GM18867 (cell line): ENCODE data around the gene ARID3B.
"Not testable (repeated sequence)": the region's sequence is repeated elsewhere in the genome, so short reads cannot be mapped to it uniquely, and the experiment has no call there.

Source experiments
- ATAC-seq: cut with Tn5 transposase; IDR thresholded peaks from one replicate; pipeline ENCODE4 v1.9.1; 2021; ENCODE audit warnings: mild to moderate bottlenecking, moderate library complexity; ENCODE audit not compliant: unreplicated experiment

ARID3B gene, protein sequence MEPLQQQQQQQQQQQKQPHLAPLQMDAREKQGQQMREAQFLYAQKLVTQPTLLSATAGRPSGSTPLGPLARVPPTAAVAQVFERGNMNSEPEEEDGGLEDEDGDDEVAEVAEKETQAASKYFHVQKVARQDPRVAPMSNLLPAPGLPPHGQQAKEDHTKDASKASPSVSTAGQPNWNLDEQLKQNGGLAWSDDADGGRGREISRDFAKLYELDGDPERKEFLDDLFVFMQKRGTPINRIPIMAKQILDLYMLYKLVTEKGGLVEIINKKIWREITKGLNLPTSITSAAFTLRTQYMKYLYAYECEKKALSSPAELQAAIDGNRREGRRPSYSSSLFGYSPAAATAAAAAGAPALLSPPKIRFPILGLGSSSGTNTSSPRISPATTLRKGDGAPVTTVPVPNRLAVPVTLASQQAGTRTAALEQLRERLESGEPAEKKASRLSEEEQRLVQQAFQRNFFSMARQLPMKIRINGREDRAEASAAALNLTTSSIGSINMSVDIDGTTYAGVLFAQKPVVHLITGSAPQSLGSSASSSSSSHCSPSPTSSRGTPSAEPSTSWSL

DNA sequence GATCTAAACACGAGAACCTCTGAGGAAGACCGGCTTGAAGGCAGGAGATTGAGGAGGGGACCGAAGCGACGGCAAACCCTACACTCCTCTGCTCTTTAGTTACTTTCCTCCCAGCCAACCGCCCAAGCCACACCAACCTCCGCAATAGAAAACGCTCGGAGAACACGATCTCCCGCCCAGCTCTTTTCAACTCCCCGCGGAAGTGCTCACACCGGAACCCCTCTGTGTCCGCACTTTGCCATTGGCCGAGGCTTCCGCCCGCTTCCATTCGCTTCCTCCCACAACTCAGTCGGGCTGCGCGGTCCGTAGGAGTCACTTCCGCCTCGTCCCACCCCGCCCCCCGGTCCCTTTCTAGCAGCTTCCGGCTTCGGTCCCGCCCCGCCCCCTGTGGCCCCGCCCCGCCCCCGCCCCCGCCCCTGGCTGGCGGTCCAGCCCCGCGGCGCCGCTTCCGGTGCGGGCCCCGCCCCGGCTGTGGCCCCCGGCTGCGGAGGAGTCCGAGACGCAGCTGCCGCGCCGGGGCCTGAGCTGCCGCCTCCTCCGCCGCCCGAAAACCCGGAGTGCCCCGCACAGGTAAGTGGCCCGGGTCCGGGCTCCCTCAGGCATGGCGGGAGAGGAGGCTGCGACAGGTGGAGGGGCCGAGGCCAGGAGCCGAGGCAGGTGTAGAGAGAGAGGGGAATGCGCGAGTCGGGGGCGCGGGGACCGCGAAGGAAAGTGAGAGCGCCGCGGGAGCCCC, at the start of gene ARID3B:
Gene ARID3B, plus strand, starts transcription at position 460 of the 733 bp plus-strand sequence. CDS start 2,717 bp downstream, outside the sequence.
- peak; percentile 86 for ATAC-seq

DNA sequence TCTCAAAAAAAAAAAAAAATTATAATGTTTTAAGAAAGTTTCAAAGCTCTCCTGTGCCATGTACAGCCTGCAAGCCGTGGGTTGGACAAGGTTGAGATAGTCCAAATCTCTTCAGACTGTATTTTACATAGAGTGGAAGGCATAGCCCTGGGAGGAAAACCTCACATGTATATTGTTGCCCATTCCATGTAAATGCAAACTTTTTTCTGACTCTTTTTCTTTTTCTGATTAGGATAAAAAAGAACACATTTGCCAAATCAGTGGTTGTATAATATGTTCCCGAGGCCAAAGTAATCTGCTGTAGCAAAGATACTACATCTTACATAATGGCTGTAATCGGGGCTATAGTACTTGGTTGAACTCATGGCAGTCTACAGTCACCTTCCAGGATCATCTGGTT, 44.4 kb upstream of the ARID3B start:
- ATAC-seq: no peak

DNA sequence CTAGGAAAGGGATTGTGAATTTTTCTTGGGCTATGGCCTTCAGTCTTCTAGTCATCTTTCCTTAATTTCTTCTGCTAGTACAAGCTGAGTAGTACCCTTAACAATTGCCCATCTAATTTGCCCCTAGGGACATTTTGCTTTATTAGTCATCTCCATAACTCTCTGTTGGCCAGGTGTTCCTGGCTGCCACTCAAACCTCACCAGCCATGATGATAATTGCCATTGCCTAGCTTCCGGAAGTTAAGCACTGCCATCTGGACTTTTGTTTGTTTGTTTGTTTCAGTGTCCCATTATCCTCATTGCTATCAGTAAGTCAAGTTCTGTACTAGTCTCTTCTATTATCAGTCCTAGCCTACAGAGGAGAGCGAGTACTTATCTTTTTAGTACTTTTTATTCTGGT, 43.4 kb upstream of the ARID3B start:
- ATAC-seq: no peak

DNA sequence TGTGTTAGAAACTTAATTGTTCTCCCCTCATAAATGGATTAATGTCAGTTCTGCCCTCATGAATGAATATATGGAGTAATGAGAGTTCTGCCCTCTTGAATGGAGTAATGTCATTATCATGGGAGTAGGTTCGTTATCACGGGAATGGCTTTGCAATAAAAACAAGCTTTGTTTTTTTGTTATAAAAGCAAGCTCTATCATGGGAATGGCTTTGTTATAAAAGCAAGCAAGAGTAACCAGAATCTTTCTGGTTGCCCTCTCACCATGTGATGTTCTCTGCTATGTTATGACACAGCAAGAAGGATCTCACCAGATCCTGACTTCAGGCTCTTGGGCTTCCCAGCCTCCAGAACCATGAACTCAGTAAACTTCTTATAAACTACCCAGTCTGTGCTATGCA, 41.7 kb upstream of the ARID3B start:
- ATAC-seq: no peak

DNA sequence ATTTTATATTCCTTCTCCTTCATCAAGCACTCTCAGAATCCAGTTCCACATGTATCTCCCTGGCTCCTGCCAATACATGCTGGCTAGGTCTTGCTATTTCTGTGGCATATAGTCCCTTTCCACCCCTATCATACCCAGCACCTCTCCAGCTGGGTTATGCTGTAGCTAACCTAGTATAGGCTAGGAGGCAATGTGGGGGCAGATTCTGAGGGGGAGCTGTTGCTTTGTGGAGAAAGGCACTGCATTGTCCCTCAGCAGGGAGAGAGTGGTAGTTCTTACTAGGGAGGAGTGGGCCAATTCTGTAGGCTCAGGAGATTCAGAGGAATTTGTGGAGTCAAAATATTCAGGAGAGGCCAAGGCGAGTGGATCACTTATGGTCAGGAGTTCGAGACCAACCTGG, 40.6 kb upstream of the ARID3B start:
- ATAC-seq: no peak

DNA sequence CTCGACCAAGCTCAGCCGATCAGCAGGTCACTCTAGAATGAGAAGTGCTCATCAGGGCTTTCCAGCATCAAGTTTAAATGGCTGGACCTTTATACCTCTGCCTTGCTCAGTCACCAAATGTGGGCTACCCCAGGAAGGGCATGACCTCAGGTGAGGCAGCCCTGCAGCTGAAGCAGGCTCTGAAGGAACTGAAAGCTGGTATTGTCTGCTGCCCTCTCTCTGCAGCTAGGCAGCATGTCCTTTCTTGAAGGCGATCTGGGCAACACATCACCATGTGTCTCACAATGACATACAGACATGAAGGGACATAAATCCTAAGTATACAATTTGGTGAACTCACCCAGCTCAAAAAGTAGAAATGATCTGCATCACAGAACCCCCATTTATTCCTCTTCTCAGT, 38.7 kb upstream of the ARID3B start:
- ATAC-seq: no peak

DNA sequence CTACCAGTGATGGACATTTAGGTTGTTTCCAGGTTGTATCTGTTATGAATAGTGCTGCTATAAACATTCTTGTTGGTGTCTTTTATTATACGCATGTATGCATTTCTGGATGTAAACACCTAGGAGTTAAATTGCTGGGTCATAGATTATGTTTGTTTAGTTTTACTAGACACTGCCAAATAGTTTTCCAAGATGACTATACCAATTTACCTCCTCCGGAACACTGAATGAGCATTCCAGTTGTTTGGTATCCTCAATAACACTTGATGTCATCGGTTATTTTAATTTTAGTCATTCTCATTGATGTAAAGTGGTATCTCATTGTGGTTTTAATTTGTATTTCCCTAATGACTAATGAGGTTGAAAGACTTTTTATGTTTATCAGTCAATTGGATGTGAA, 36.6 kb upstream of the ARID3B start:
- no peak for ATAC-seq

DNA sequence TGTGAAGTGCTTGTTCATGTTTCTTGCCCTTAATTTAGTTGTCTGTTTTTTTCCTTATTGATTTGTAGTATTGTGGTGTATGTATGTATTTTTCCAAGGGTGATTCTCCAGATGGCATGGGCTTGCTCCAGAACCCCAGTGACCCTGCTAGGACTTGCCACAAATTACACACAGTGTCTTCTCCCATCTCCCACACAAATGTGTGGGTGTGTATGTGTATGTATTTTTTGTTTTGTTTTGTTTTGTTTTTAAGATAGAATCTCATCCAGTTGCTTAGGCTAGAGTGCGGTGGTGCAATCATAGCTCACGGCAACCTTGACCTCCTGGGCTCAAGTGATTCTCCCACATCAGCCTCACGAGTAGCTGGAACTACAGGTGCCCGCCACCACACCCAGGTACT, 36.2 kb upstream of the ARID3B start:
- no peak for ATAC-seq

DNA sequence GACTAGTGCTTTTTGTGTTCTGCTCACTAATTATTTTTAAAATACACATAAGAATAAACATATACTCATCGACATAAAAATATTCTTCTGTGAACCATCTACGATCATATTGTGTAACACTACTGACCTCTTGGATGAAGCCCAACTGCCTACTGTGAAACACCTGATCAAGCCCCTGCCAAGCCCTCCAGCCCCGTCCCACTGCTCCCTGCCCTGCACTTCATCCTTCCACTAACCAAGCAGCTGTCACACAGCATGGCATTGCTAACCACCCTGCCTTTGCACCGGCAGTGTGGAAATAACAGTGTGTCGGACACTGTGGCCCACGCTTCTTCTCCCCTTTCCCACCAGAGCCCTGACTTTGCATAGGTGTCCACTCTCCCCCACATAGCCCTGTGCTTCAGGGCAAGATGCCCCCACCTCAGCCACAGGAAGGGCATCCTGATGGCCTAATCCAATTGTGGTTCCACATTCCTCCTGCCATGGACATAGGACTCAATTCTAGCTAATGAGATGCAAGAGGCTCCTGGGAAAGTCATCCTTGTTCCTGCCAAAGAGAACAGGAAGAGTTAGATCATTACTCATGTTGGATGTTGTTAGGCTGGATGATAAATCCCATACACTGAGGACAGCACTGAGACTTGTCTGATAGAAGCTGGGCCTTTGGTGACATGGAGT, 35.0 kb upstream of the ARID3B start:
- ATAC-seq: no peak

DNA sequence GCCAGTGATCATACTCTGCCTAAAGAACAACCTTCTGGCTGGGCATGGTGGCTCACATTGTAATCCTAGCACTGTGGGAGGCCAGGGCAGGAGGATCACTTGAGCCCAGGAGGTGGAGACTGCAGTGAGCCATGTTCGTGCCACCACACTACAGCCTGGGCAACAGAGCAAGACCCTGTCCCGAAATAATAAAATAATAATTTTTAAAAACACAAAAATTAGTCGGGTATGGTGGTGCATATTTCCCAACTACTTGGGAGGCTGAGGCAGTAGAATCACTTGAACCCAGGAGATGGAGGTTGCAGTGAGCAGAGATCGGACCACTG, 34.5 kb upstream of the ARID3B start:
- ATAC-seq: no peak

DNA sequence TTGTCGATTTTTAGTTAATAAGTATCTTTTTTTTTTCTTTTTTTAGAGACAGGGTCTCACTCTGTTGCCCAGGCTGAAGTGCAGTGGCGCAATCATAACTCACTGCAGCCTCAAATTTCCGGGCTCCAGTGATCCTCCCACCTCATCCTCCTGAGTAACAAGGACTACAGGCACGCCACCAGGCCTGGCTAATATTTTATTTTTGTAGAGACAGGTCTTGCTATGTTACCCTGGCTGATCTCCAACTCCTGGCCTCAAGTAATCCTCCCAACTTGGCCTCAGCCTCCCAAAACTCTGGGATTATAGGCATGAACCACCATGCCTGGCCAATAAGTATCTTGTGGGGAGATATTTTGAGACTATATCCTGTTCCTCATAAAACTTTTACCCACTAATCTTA, 29.4 kb upstream of the ARID3B start:
- no peak for ATAC-seq

DNA sequence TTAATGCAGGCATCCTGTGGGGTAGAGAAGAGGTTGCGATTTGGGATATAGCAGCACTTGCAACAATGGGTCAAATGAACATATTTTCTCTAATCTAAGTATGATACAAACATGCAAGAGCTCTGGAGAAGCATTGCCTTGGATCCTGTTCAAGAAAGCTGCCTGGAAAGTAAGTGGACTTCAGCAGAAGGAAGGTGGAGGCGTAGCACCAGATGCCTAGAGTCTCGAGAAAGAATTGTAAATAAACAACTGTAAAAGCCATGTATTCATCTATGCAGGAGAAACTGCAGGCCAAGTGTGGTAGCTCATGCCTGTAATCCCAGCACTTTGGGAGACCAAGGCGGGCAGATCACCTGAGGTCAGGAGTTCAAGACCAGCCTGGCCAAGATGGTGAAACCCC, 27.0 kb upstream of the ARID3B start:
- not testable (repeated sequence) for ATAC-seq

DNA sequence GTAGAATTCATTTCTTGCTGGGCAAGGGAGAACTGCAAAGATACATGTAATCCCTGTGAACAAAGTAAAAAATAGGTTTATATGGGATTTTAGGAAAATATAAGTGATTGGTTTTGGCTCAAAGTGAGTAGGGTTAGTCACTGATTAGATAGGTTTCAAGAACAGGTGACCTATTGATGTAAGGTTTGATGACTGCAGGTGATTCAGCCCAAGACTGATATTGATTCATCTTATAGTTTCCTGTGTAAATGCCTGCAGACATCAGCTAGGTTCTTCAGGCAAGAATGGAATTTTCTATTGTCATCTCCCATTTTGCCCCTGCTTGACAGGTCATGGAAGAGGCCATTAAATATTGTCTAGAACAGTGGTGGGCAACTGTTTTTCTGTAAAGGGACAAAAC, 23.9 kb upstream of the ARID3B start:
- no peak for ATAC-seq

DNA sequence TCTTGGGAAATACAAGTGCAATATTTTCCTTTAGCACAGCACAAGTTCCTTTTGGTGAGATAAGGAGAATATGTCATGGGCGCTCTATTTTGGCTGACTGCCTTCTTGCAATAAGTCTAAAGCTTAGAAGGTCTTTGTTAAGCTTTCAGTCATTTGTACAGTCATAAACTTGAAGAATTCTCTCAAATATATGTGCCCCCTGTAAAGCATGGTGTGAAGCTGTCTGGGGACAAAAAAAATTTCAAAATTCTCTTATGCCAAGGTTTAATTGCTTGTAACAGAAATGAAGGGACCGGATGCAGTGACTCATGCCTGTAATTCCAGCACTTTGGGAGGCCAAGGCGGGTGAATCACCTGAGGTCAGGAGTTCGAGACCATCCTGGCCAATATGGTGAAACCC, 21.7 kb upstream of the ARID3B start:
- ATAC-seq: no peak

DNA sequence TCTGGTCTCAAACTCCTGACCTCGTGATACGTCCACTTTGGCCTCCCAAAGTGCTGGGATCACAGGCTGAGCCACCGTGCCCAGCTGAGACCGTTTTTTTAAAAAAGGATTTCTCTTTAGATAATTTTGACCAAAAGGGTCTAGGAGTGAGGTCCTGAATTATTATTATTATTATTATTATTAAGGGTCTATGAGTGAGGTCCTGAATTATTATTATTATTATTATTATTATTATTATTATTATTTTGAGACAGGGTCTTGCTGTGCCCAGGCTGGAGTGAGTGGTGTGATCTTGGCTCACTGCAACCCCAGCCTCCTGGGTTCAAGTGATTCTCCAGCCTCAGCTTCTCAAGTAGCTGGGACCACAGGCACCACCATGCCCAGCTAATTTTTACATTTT, 20.6 kb upstream of the ARID3B start:
- no peak for ATAC-seq

DNA sequence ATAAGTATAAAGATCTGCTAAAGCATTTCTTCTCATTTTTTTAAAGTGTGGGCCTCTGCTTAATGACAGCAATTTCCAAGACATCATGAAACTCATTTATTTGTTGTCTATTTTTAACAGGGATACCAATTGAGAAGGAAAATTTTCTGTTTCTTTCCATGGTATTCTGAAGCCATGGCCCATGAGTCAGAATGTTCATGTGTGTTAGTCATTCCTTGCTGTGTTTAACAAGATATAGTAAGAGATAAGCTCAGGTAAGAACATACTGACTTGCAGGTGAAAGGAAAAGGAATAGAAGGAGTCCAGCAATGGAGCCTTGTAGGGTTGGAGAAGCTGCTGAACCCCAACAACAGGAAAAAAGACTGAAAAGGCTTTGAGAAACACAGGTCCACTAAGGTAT, 17.0 kb upstream of the ARID3B start:
- no peak for ATAC-seq

DNA sequence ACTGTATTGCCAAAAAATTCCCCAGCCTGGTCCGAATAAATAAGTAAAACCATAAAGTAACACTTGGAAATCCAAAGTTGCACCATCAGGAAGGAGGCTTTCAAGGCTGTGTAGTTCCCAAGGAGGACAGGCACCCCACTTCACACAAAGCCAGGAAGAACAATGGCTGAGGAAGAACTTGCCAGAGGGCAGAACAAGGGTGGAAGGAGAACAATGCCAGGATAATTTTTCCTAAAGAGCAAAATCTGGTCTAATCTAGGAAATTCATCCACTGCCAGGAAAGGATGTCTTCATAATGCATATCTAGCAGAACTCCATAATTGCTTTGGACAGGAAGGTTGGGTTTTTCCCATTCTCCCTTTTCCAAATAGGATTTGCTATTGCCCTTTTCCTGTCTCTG, 15.7 kb upstream of the ARID3B start:
- ATAC-seq: no peak

DNA sequence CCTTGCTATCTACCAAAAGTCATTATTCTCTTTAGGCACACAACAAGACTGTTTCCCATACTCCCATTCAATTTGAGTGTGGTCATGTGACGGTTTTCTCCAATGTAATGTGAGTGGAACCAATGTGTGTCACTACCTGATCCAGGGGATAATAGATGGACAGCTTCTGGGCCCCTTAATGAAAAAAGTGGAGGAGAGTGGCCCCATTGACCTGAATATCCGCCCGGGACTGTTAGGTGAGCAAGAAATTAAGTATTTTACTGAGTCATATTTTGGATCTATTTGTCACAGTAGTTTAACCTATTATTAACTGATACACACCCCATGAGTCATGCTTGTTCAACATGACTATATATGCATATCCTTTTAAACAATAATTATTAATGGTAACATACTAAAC, 15.1 kb upstream of the ARID3B start:
- ATAC-seq: no peak

DNA sequence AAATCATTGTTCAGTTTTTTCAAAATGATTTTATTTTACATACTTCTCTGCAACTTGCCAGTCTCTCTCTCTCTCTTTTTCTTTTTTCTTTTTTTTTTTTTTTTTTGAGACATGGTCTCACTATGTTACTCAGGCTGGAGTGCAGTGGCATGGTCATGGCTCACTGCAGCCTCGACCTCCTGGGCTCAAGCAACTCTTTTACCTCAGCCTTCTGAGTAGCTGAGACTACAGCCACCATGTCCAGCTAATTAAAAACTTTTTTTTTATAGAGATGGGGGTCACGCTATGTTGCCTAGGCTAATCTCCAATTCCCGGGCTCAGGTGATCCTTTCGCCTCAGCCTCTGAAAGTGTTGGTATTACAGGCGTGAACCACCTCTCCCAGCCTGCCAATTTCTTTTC, 12.1 kb upstream of the ARID3B start:
- ATAC-seq: no peak

DNA sequence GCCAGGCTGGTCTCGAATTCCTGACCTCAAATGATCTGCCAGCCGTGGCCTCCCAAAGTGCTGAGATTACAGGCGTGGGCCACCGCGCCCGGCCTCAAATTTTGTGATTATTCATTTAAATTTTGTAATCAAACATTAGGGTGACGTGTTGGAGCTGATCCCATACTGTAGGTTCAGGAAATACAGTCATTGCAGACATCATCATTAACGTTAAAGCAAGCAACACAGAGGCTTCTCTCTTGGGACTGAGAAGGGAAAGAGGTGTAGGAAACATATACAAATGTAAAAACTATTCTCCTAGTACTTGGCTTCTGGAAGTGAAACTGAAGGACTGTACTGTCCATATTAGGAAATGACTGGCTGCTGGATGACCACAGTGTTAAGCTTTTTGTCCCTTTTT, 11.1 kb upstream of the ARID3B start:
- ATAC-seq: no peak

DNA sequence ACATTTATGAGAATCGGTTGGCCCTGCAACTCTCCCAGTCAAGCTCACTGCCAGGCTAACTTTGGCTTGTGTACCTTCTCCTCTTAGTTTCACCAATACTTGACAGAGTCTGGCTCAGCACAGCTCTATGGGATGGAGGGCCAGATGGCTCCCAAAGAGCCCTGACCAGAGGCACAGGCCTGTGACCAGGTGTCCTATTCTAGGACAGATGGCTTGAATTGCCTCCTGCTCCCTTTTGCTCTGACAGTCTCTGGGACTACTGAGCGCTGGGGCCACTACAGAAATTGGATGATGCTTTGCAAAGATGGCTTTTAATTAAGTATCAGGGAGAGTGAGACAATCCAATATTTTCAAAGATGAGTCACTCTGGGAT, 10.3 kb upstream of the ARID3B start:
- no peak for ATAC-seq
